Keratinocyte (primary cell): ENCODE measurements around the gene CRK. TPM values are rescaled to one million over a fixed set of nuclear protein-coding genes. Genes with fewer than 3 reads are reported as not detected.

ENCODE experiments used
- DNase-seq: peaks from one replicate; pipeline ENCODE4 v3.0.0-alpha.2; 2011; ENCODE audit warnings: low read depth, missing footprints, low spot score
- FAIRE-seq: peaks from 2 replicates; lab custom pipeline; 2011; peaks lifted over from hg19 to GRCh38; lab: Jason Lieb, UNC
- H2AFZ ChIP-seq: 2 replicates; pipeline ENCODE4 v1.6.0; 2012; ENCODE audit warnings: low read length, control low read depth, inconsistent platforms; ENCODE audit not compliant: control insufficient read depth
- H3K27ac ChIP-seq: 2 replicates; pipeline ENCODE4 v1.5.1; 2011; ENCODE audit warnings: low read length; ENCODE audit not compliant: control insufficient read depth, insufficient read depth
- H3K27me3 ChIP-seq: 3 replicates; pipeline ENCODE4 v1.6.0; 2011; ENCODE audit warnings: low read length; ENCODE audit not compliant: control insufficient read depth, insufficient read depth; ENCODE audit errors: extremely low read depth
- H3K36me3 ChIP-seq, 2 experiments: 2 replicates in 1 of 2; 3 replicates in 1 of 2; pipeline ENCODE4 v1.5.1; 2011; ENCODE audit warnings: low read length in 2 of 2, mild to moderate bottlenecking in 1 of 2; ENCODE audit not compliant: control insufficient read depth in 2 of 2, insufficient read depth in 2 of 2; ENCODE audit errors: extremely low read depth in 1 of 2
- H3K4me1 ChIP-seq: 3 replicates; pipeline ENCODE4 v1.5.1; 2011; ENCODE audit warnings: low read length; ENCODE audit not compliant: control insufficient read depth, insufficient read depth; ENCODE audit errors: extremely low read depth
- H3K4me2 ChIP-seq: 3 replicates; pipeline ENCODE4 v1.6.0; 2011; ENCODE audit warnings: low read depth, low read length; ENCODE audit not compliant: control insufficient read depth, insufficient read depth; ENCODE audit errors: extremely low read depth
- H3K4me3 ChIP-seq, 3 experiments: fragments of 200-600 bp in 1 of 3; sonication (generic) in 1 of 3; 2 replicates in 2 of 3; 3 replicates in 1 of 3; pipeline ENCODE4 v1.5.1; 2011 to 2016; ENCODE audit warnings: low read length in 3 of 3, mild to moderate bottlenecking in 3 of 3, control low read depth in 2 of 3, inconsistent platforms in 1 of 3, low read depth in 1 of 3, mixed read lengths in 1 of 3, mixed run types in 1 of 3, moderate library complexity in 1 of 3; ENCODE audit not compliant: control insufficient read depth in 2 of 3, insufficient read depth in 2 of 3; ENCODE audit errors: extremely low read depth in 1 of 3
- H3K79me2 ChIP-seq: 2 replicates; pipeline ENCODE4 v1.6.0; 2012; ENCODE audit warnings: low read length; ENCODE audit not compliant: control insufficient read depth, insufficient read depth
- H3K9ac ChIP-seq: 3 replicates; pipeline ENCODE4 v1.6.0; 2011; ENCODE audit warnings: low read length; ENCODE audit not compliant: control insufficient read depth, insufficient read depth; ENCODE audit errors: extremely low read depth
- H3K9me1 ChIP-seq: 3 replicates; pipeline ENCODE4 v1.6.0; 2011; ENCODE audit warnings: low read length; ENCODE audit not compliant: control insufficient read depth, insufficient read depth; ENCODE audit errors: extremely low read depth
- H3K9me3 ChIP-seq: 2 replicates; pipeline ENCODE4 v1.5.1; 2012; ENCODE audit warnings: low read depth, low read length; ENCODE audit not compliant: control insufficient read depth
- H4K20me1 ChIP-seq: 3 replicates; pipeline ENCODE4 v1.6.0; 2011; ENCODE audit warnings: low read length; ENCODE audit not compliant: control insufficient read depth, insufficient read depth; ENCODE audit errors: extremely low read depth
- CTCF ChIP-seq, 3 experiments: IDR thresholded peaks in 1 of 3; conservative IDR thresholded peaks in 1 of 3; optimal IDR thresholded peaks in 1 of 3; 2 replicates in 2 of 3; 3 replicates in 1 of 3; pipeline versions ENCODE3 to v1.5.1; 2011; ENCODE audit warnings: low read length in 3 of 3, mild to moderate bottlenecking in 3 of 3, moderate library complexity in 2 of 3, control low read depth in 1 of 3, inconsistent platforms in 1 of 3; ENCODE audit not compliant: insufficient read depth in 2 of 3; ENCODE audit errors: extremely low read depth in 1 of 3
- EZH2 ChIP-seq: IDR thresholded peaks from one replicate; pipeline ENCODE4 v1.6.1; 2012; ENCODE audit warnings: inconsistent platforms, mild to moderate bottlenecking, low read length, moderate library complexity
- dilution Hi-C: fragments of 300-500 bp; cut with MboI; formaldehyde crosslinking; loops from one replicate; pipeline ENCODE4 v1.7.0; 2020; ENCODE audit warnings: low sequenced_read_pairs; ENCODE audit not compliant: extremely low pct_ligation_motif_present
- polyA plus RNA-seq, 5 experiments: library from polyadenylated mRNA; depleted of rRNA in 3 of 5; stranded (reverse) in 3 of 5; stranded (forward) in 1 of 5; unstranded in 1 of 5; fragments of >200 nt; gene quantifications; 1 replicate in 1 of 5; 2 replicates in 3 of 5; 3 replicates in 1 of 5; pipeline versions ENCODE4 v1.2.1 to v1.2.3, GENCODE V29; 2011 to 2012; ENCODE audit warnings: missing spikeins in 2 of 5, low read depth in 1 of 5, low replicate concordance in 1 of 5

Gene CRK
- polyA plus RNA-seq, 1 donor (not counting 4 experiments of a cell fraction or from before 2014, with no cell fraction given), result 127 TPM

- dilution Hi-C loops, result no loop called here
- H3K9me3 ChIP-seq, result no peaks in the 10 kb centered on the region
- peak overlapping the region; percentile 47 for H3K27ac ChIP-seq
- no peaks in the 10 kb centered on the region for H3K9me1 ChIP-seq
- H3K4me1 ChIP-seq, result peaks cover 24% of the 10 kb centered on the region
- DNase-seq, result no peak
- no peak for TF ChIP-seq EZH2
- H2AFZ ChIP-seq, result no peak overlapping the region
- no peak overlapping the region for H3K4me3 ChIP-seq
- peak; percentile 20 for FAIRE-seq
- no peaks in the 10 kb centered on the region for H3K79me2 ChIP-seq
- no peak overlapping the region for H3K4me2 ChIP-seq
- no peak overlapping the region for H3K9ac ChIP-seq
- H3K36me3 ChIP-seq, result peaks cover 0 to 8% of the 10 kb centered on the region in 2 experiments
- H3K27me3 ChIP-seq, result no peaks in the 10 kb centered on the region
- H4K20me1 ChIP-seq, result no peaks in the 10 kb centered on the region
Observed at GRCh38 chr17:1498233-1498632, 42.2 kb upstream of the CRK start.

- Histone ChIP-seq H3K79me2 (no peaks in the 10 kb centered on the region), H2AFZ (no peak overlapping the region), H3K9me3 (no peaks in the 10 kb centered on the region), H3K4me1 (peaks cover 28% of the 10 kb centered on the region), H3K9ac (no peak overlapping the region), H4K20me1 (no peaks in the 10 kb centered on the region), H3K27me3 (no peaks in the 10 kb centered on the region), H3K9me1 (no peaks in the 10 kb centered on the region), H3K4me3 (no peak overlapping the region), H3K27ac (no peak overlapping the region), H3K36me3 (peaks cover 0 to 8% of the 10 kb centered on the region in 2 experiments), H3K4me2 (no peak overlapping the region)
- TF ChIP-seq CTCF (optimal IDR thresholded peaks at IDR 0.05 in 1 of 3, IDR thresholded peaks at IDR 0.05 in 1 of 3, conservative IDR thresholded peaks at IDR 0.05 in 1 of 3; ENCODE audit: extremely low read depth in 1 of 3, insufficient read depth in 2 of 3, low read length in 3 of 3) (no peak), EZH2 (no peak)
- FAIRE-seq (no peak), DNase-seq (no peak)
- dilution Hi-C loops, result no loop called here
Observed at GRCh38 chr17:1497831-1498230, 41.8 kb upstream of the CRK start.

- no peak for DNase-seq
- Histone ChIP-seq H3K4me1 (peaks cover 36% of the 10 kb centered on the region), H3K9me3 (no peaks in the 10 kb centered on the region), H3K4me2 (no peak overlapping the region), H3K27ac (no peak overlapping the region), H2AFZ (no peak overlapping the region), H3K9ac (no peak overlapping the region), H3K36me3 (peaks cover 0 to 6% of the 10 kb centered on the region in 2 experiments), H3K79me2 (no peaks in the 10 kb centered on the region), H4K20me1 (no peaks in the 10 kb centered on the region), H3K27me3 (no peaks in the 10 kb centered on the region), H3K9me1 (no peaks in the 10 kb centered on the region), H3K4me3 (no peak overlapping the region)
- FAIRE-seq, result no peak
- TF ChIP-seq CTCF (optimal IDR thresholded peaks at IDR 0.05 in 1 of 3, IDR thresholded peaks at IDR 0.05 in 1 of 3, conservative IDR thresholded peaks at IDR 0.05 in 1 of 3; ENCODE audit: extremely low read depth in 1 of 3, insufficient read depth in 2 of 3, low read length in 3 of 3), result no peak
- no peak for TF ChIP-seq EZH2
- dilution Hi-C loops, result no loop called here
Observed at GRCh38 chr17:1496869-1497268, 40.8 kb upstream of the CRK start.
